NK-92 (cell line): Measurements from ENCODE around the gene NKX1-1.

ENCODE experiments used
- DNase-seq: peaks from one replicate; lab custom pipeline; 2025; ENCODE audit not compliant: unreplicated experiment; lab: John Stamatoyannopoulos, UW

NKX1-1 gene

DNA sequence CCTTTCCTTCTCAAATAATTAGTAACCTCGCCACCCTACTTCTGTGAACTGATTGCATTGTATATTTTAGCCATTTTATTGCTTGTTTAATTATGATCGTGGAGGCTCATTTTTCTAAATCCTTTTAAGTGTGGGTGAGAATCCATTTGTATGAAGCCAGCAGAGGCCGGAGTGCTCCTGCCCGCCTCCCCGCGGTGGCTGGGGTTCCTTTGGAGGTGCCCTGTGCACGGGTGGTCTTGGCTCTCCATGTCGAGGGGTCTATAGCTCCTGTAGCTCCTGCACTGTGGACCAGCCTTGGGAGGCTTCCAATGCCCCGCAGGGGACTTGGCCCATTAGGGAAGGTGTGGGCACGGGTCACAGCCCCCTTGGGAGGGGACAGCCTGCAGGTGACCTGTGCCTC, 44.2 kb downstream of the NKX1-1 start:
- DNase-seq = no peak

DNA sequence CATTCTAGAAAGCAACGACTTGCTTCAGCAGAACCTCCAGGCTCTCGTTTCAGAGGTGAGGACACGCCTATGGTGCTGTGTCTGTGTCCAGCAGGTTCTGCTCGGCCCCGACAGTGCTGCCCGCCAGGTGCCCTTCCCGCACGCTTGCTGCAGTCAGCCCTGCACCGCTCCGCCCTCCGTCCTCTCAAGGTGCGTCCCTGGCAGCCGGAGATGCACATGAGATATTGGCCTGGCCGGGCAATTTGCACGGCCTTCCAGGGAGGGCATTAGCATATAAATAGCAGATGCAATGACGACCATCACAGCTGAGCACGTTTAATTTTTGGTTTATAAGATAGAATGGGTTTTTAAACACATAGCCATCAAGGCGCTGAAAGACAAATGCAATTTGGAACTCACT, 44.8 kb downstream of the NKX1-1 start:
- DNase-seq = no peak

DNA sequence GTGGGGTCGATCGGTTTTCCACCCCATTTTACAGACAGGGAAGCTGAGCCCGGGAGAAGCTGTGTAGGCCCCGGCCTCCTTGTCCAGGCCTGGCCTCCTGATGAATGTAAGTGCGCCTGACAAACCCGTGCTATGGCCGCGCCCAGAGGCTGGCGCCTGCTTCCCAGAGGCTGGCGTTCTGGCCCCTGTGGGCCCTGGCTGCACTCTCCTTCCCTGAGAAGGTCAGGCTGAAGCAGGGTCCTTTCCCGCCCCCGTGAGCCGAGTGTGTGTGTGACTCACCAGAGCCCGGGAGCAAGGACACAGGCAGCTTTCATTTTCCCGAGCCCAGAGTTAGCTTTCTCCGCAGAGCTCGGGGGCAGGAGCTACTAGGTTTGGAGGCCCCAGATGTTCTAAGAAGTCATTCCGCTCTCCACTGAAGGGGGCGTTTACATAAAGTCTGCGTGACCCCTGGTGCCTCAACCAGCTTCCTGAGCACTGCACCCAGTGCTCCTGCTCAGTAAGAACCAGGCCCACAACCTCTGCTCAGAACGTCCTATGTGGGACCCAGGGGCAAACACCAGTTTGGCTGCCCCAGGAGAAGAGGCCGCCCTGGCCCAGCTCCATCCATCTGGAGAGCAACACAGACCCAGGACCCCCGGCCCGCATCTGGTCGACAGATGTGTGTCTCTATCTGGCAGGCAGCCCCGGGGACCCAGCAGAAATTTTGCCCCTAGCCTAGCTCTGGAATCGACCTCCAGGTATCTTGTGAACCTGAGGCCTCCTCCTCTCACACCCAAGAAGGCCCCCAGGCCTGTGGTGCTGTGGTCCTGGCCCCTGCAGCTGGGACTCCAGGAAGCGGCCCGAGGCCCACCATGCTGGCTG, 45.6 kb downstream of the NKX1-1 start:
- DNase-seq = no peak

DNA sequence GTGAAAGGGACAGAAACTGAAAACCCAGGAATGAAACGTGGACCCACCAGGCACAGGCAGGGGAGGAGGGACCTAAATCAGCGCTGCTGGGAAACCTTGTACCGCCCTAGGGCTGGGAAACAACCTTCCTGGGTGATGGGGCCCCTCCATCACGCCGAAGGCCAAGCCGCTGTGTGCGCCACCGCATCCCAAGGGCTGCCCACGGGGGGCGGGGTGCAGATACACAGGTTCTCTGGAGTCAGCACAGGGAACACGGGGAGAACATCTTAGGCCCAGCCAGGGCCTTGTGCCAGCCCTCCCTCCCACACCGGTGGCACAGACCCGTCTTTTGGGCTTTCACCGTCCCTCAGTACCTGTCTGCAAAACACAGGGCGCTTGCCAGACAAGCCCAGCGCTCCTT, 46.3 kb downstream of the NKX1-1 start:
- DNase-seq = no peak

DNA sequence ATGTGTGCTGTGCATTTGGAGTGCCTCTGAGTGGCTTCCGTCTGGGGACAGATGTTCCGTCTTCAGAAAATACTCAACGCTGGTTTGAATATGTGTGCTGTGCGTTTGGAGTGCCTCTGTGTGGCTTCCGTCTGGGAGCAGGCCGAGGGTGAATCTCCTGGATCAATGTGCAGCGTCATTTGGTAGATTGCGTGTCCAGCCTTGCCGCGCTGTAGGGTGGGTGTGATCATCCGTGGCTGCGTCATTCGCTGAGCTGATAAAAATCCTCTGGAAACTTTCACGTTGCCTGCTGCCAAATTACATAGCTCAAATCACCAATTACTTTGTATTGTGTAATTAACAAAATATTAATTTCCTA, 47.1 kb downstream of the NKX1-1 start:
- no peak for DNase-seq

DNA sequence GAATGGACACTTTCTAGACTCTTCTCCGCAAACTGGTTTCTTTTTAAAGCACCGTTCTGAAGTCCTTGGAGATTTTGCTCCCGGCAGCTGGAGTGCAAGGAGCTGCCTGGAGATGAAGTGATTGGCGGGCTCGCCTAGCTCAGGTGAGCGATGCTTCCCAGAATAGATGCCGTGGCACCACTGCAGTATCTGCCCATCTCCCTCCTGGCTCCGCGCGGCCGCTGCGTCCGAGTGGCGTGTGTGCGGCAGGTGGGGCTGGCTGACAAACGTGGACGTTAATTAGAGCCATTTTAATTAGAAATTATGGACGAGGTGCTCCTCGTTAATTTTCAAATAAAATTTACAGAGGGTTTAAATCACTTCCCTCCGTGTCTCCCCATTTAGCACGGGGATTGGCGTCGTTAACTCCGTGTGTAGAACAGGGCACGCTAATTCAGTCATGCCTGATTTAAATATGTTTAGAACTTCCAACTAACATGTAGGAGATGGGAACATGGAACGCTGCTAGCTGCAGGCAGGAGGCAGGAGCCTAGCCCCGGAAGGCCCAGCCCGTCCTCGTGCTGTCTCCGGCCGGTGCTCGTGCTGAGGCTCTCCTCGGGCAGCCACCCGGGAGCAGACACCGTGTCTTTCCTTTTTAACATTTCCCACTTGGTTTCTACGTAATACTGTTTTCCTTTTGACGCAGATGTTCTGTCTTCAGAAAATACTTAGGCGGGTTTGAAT, 47.7 kb downstream of the NKX1-1 start:
- DNase-seq = no peak

DNA sequence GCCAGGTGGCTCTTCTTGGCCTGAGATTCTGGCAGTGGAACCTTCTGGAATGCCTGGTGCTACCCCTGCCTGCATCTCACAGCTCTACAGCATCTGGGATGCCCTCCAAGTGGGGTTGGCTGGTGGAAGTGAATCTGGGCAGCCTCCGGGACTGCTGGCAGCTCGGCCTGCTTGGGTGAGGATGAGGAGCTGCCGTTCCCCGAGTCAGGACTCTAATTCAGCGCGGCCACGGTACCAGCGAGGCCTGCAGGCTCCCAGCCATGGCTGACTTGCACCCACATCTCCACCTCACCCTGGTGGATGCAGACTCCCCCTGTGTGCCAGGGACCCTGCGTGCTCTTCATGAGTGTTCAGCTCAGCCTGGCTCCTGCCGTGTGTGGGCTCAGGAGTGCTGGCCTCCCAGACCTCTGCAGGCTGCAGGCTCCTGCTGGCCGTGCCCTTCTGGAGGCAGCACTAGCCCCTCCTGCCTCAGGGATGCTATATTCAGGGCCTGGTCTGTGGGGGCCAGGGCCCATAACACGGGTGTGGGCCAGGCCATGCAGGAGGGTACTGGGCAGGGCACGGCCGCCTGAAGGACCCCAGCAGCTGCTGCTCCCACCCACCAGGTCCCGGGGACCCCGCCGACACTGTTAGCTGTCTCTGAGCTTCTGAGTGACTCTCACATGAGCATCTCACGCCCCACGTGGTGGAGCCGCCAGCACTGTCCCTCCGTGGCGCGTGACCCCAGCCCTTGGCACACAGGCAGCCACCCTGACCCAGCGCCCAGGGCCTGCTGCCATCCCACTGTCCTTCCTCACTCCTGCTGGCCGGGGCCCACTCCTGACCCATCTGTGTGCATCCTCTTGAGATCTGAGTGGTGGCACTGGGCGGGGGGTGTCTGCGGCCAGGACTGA, 48.6 kb downstream of the NKX1-1 start:
- DNase-seq = no peak

DNA sequence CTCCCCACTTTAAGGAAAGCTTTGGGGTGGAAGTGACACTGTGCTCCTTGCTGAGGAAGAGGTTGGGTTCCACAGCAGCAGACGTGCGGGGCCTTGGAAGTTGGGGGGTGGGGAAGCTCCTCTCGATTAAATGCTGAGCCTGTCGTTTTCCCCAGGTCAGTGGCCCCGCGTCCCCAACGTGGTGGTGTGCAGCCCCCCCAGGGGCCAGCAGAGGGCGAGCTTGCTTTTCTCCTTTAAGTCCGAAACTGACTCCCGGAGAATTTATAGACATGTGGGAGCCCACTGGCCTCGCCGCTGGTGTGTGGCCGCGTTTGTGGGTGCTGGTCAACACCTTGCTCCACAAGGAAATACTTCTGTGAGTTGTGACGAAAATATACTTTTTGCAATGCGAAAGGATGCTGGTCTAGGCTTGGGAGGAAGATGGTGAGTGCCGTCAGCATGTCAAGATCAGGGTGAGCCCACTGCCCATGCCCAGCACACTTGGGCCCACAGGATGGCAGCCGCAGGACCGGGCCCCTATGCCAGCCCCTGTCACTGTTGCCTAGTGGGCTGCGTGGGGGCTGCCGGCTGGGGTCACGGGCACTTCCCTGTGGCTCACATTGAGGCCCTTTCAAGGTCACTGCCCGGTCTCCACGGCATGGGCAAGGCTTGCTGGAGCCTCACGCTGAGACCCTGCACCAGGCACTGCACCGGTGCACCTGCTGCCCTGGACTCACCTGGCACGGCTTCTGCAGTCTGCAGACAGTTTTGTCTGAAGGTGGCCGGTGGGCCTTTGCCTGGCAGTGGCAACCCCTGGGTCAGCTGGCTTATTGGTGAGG, 49.9 kb downstream of the NKX1-1 start:
- no peak for DNase-seq

DNA sequence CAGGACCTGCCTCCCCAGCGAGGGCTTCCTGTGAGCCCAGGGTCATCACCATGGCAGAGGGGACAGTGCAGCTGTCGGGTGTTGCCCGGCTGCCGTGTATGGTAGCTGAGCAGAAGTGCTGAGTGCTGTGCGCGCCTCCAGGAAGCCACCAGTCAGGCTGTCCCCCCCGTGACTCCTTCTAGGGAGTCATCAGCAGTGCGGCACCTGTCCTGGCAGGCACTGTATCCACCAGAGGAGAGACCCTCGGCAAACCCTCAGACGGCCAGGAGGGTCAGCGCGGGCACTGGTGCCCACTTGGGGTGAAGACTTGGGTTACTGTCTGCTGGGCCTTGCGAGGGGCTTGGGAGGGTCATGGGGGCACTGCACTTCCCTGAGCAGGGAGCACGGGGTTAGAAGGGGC, 50.9 kb downstream of the NKX1-1 start:
- no peak for DNase-seq

DNA sequence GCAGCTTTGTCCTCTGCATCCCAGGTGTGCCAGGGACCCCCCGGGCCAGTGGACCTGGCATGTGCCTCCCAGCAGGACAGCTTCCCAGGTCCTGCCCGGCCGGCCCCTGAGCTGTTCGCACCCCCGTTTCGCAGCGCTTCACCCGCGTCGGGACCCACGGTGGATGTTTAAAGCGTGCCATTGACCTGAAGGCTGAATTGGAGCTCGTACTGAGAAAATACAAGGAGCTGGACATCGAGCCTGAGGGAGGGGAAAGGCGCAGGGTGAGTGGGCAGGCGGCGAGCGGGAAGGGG, 51.3 kb downstream of the NKX1-1 start:
- no peak for DNase-seq

DNA sequence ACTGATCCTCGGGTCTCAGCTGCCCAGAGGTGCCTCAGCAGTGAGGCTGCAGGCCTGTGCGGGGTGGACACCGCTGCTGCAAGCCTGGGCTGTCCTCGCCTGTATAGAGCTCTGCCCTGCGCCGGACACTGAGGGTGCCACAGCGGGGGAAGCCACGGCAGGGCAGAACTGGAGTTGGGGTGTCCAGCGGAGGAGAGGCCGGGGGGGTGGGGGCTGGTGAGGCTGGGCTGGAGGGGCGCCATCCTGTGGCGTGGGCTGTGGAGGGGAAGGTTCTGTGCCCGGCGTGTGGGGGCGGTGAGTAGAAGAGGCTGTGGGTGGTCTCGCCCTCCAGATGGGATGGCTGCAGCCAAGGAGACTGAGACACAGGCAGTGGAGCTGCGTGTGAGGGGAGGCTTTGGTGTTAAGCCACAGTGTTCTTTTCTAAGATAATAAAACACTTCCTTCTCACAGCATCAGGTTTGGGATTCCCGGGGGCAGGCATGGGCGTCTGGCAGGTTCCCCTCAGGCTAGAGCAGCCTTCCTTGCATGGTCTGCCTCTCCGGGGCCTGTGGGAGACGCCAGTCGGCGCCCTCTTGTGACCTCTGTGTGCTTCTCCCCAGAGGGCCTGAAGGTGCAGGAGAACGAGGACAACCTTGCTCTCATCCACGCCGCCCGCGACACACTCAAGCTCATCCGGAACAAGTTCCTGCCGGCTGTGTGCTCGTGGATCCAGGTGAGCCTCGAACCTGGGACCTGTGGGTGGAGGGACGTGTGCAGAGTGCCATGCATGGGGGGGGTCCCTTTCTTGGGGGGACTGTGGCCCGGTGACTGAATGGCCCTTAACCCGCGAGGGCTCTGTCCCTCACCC, 51.9 kb downstream of the NKX1-1 start:
- DNase-seq = no peak

DNA sequence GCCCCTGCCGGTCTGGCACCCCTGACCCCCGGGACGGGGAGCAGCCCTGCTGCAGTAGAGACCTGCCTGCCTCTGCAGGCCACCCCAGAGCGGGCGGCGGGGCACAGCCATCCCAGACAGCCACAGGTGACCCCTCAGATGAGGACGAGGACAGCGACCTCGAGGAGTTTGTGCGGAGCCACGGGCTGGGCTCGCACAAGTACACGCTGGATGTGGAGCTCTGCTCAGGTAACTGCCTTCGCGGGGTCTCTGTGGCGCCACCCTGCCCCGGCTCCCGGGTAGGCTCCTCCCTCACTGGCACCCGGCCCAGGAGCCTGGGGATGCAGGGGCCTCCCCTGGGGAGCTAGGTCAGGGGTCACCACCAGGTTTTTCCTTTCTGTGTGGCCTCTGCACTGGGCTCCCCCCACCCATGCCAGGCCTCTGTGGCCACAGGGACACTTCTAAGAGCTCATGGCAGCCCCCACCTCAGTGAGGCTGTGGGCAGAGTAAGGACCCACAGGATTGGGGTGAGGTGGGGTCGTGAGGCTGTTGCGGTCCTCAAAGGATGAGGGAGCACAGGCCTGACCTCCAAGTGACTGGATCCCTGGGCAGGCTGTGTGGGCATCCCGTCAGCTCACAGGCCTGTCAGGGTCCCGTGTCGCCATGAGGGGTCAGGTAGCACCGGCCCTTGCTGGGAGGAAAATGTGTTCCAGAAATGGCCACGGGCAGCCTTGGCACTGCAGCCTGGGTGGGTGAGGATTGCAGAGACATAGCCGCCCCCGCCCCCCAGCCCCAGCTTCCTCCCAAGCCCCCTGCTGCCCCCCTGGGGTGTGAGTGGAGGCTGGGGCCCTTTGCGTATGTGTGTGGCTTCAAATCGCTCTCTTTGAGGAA, 52.8 kb downstream of the NKX1-1 start:
- no peak for DNase-seq
